Measurements from ENCODE around the gene VDAC2.

Gene VDAC2

GRCh38 chr10:75210282-75211006 lies at the start of gene VDAC2:
Gene VDAC2 (plus strand): TSS chr10:75210796. CDS start chr10:75211159, 363 bp downstream.
- in situ Hi-C loops (cut with HindIII; ENCODE audit: low sequenced_read_pairs): no loop called here
- peak; percentile 42 for DNase-seq (ENCODE audit: low read depth)
- peak within 1 kb of the TSS; percentile 78 for H3K4me3 ChIP-seq (ENCODE audit: low read depth, low read length)
- TF ChIP-seq CTCF (IDR thresholded peaks at IDR 0.05; ENCODE audit: low read depth, low read length, missing control alignments): no peak

DNA sequence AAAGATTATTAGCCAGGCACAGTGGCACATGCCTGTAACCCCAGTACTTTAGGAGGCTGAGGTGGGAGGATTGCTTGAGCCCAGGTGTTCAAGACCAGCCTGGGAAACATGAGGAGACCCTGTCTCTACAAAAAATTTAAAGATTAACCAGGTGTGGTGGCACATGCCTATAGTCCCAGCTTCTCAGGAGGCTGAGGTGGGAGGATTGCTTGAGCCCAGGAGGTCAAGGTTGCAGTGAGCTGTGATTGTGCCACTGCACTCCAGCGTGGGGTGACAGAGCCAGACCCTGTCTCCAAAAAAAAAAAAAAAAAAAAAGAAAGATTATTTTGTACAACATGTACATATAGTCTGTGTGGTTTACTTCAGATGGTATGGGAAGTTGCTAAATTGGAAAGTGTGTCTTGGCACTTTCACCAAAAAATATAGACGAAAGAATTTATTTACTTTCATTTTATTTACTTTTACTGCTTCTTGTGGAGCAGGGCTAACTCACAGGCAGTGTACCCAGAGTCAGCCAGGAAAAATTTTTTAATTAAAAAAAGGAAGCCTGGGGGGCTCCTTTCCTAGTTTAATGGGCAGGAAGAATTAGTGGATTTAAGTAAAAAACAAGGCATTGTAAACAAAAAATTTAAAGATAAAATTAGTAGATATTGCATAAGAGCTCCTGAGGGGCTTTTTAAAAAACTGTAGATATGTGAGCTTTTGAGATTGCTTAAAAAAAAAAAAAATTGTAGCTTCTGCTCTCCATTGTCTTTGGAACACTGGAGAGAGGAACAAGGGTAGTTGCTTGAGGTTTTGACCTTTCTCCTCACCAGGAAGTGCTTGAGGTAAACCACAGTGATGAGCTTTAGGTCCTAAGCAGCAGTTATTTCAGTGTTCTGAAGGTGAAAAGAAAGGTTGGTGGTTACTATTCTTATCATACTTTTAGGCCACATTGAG lies 44.6 kb upstream of the VDAC2 start:
- no peak for TF ChIP-seq CTCF (IDR thresholded peaks at IDR 0.05; ENCODE audit: low read depth, low read length, missing control alignments)
- DNase-seq (ENCODE audit: low read depth): peak; percentile 70
- in situ Hi-C loops (cut with HindIII; ENCODE audit: low sequenced_read_pairs): no loop called here

DNA sequence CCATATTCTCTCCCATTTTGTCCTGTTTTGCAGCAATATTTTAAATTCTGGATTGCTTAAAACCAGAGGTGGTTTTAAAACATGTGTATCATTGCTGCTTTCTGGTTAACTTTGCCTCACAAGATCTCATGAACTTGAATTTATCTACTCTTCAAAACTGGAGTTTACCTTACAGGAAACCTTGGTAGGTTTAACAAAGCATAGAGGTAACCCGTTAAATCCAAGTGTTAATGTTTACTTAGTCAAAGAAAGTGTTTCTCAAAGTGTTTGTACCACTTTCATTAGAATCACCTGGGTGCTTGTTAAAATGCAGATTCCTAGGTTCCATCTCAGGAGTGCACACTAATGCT lies 44.0 kb upstream of the VDAC2 start:
- no peak for TF ChIP-seq CTCF (IDR thresholded peaks at IDR 0.05; ENCODE audit: low read depth, low read length, missing control alignments)
- H3K4me3 ChIP-seq (ENCODE audit: low read depth, low read length): no peak overlapping the region
- in situ Hi-C loops (cut with HindIII; ENCODE audit: low sequenced_read_pairs): no loop called here
- no peak for DNase-seq (ENCODE audit: low read depth)

More for the DNA sequence above, 44.6 kb upstream of the VDAC2 start:
- H3K4me3 ChIP-seq (ENCODE audit: low read depth, low read length): no peak overlapping the region

- no peak for DNase-seq (ENCODE audit: low read depth)
- in situ Hi-C loops (cut with HindIII; ENCODE audit: low sequenced_read_pairs): no loop called here
- H3K4me3 ChIP-seq (ENCODE audit: low read depth, low read length): no peak overlapping the region
- no peak for TF ChIP-seq CTCF (IDR thresholded peaks at IDR 0.05; ENCODE audit: low read depth, low read length, missing control alignments)
Measured at GRCh38 chr10:75168275-75168674, 42.3 kb upstream of the VDAC2 start.

GRCh38 chr10:75170215-75170614 lies 40.4 kb upstream of the VDAC2 start:
- no peak for DNase-seq (ENCODE audit: low read depth)
- no peak for TF ChIP-seq CTCF (IDR thresholded peaks at IDR 0.05; ENCODE audit: low read depth, low read length, missing control alignments)
- in situ Hi-C loops (cut with HindIII; ENCODE audit: low sequenced_read_pairs): no loop called here

GRCh38 chr10:75175046-75175445 lies 35.5 kb upstream of the VDAC2 start:
- in situ Hi-C loops (cut with HindIII; ENCODE audit: low sequenced_read_pairs): no loop called here
- H3K4me3 ChIP-seq (ENCODE audit: low read depth, low read length): no peak overlapping the region
- no peak for DNase-seq (ENCODE audit: low read depth)
- no peak for TF ChIP-seq CTCF (IDR thresholded peaks at IDR 0.05; ENCODE audit: low read depth, low read length, missing control alignments)

More at GRCh38 chr10:75170215-75170614, 40.4 kb upstream of the VDAC2 start:
- no peak overlapping the region for H3K4me3 ChIP-seq (ENCODE audit: low read depth, low read length)
